IMR-90 (cell line): ENCODE data around the gene PTGES. TPM values are rescaled to one million over a fixed set of nuclear protein-coding genes. Genes with fewer than 3 reads are reported as not detected.

Experiments
- ATAC-seq: fragments of 200-7000 bp; cut with Tn5 transposase; 2 replicates; pipeline ENCODE4 v1.9.1; 2020; ENCODE audit warnings: low read depth, mild to moderate bottlenecking, moderate library complexity
- BruUV-seq: library from RNA; stranded (reverse); fragments of 400-500 nt; replicated peaks from 2 replicates; lab custom pipeline; 2021; lab: Mats Ljungman, UMichigan
- CTCF ChIA-PET: fragments of 300-600 bp; formaldehyde crosslinking; extraction: SDS; loops from one replicate; lab custom pipeline; 2021; ENCODE audit warnings: antibody characterized with exemption; lab: Yijun Ruan, JAX
- POLR2A ChIA-PET: fragments of 300-600 bp; sonication (Branson Sonifier 250); formaldehyde crosslinking; loops from one replicate; lab custom pipeline; 2022; ENCODE audit warnings: antibody characterized with exemption; ENCODE audit not compliant: unreplicated experiment; lab: Charles Lee
- DNase-seq: peaks from one replicate; pipeline ENCODE4 v3.0.0; 2013
- H2AFZ ChIP-seq: replicated peaks from 2 replicates; pipeline ENCODE3; 2013; ENCODE audit warnings: low read length, mild to moderate bottlenecking; ENCODE audit not compliant: poor library complexity
- H2AK5ac ChIP-seq: 2 replicates; pipeline ENCODE4 v1.6.1; 2013; ENCODE audit warnings: low read depth, low read length, inconsistent platforms
- H2AK9ac ChIP-seq: replicated peaks from 2 replicates; pipeline ENCODE3; 2013; ENCODE audit warnings: mild to moderate bottlenecking, low read depth, low read length, moderate library complexity; ENCODE audit not compliant: poor library complexity
- H2BK120ac ChIP-seq: 2 replicates; pipeline ENCODE4 v1.6.1; 2013; ENCODE audit warnings: low read depth, low read length, inconsistent platforms
- H2BK15ac ChIP-seq: 3 replicates; pipeline ENCODE4 v1.6.1; 2013; ENCODE audit warnings: low read depth, low read length, inconsistent platforms
- H2BK20ac ChIP-seq: 2 replicates; pipeline ENCODE4 v1.6.1; 2013; ENCODE audit warnings: low read depth, mild to moderate bottlenecking, inconsistent platforms, low read length, moderate library complexity
- H2BK5ac ChIP-seq: 2 replicates; pipeline ENCODE4 v1.6.1; 2013; ENCODE audit warnings: mild to moderate bottlenecking, low read depth, low read length, inconsistent platforms; ENCODE audit not compliant: poor library complexity, severe bottlenecking
- H3K14ac ChIP-seq: replicated peaks from 2 replicates; pipeline ENCODE4 v1.6.1; 2013; ENCODE audit warnings: low read depth, low read length, inconsistent platforms
- H3K18ac ChIP-seq: 2 replicates; pipeline ENCODE4 v1.6.1; 2013; ENCODE audit warnings: low read depth, low read length, control low read depth
- H3K23ac ChIP-seq: 2 replicates; pipeline ENCODE4 v1.6.1; 2013; ENCODE audit warnings: low read depth, low read length, inconsistent platforms
- H3K27ac ChIP-seq: 2 replicates; pipeline ENCODE4 v1.5.1; 2013; ENCODE audit warnings: mild to moderate bottlenecking, control low read depth, low read length; ENCODE audit not compliant: insufficient read depth
- H3K27me3 ChIP-seq: 2 replicates; pipeline ENCODE4 v1.6.1; 2013; ENCODE audit warnings: low read length; ENCODE audit not compliant: control insufficient read depth, insufficient read depth
- H3K36me3 ChIP-seq: 2 replicates; pipeline ENCODE4 v1.6.1; 2013; ENCODE audit warnings: low read length, mixed read lengths; ENCODE audit not compliant: control insufficient read depth, insufficient read depth
- H3K4ac ChIP-seq: 2 replicates; pipeline ENCODE4 v1.6.1; 2013; ENCODE audit warnings: low read depth, low read length, inconsistent platforms
- H3K4me1 ChIP-seq: 2 replicates; pipeline ENCODE4 v1.6.1; 2013; ENCODE audit warnings: low read length, mixed read lengths; ENCODE audit not compliant: control insufficient read depth, insufficient read depth
- H3K4me2 ChIP-seq: 2 replicates; pipeline ENCODE4 v1.6.1; 2013; ENCODE audit warnings: low read depth, mild to moderate bottlenecking, control low read depth, low read length, moderate library complexity
- H3K4me3 ChIP-seq: 2 replicates; pipeline ENCODE4 v1.5.1; 2013; ENCODE audit warnings: low read depth, mild to moderate bottlenecking, control low read depth, low read length, moderate library complexity; ENCODE audit not compliant: insufficient read depth
- H3K56ac ChIP-seq: 2 replicates; pipeline ENCODE4 v1.6.1; 2013; ENCODE audit warnings: low read length, inconsistent platforms; ENCODE audit not compliant: insufficient read depth; ENCODE audit errors: extremely low read depth
- H3K79me1 ChIP-seq, 2 experiments: 2 replicates each; pipeline ENCODE4 v1.6.1; 2013; ENCODE audit warnings: low read length in 2 of 2, inconsistent platforms in 1 of 2, low read depth in 1 of 2
- H3K9ac ChIP-seq: 2 replicates; pipeline ENCODE4 v1.6.1; 2013; ENCODE audit warnings: low read depth, low read length, control low read depth
- H3K9me1 ChIP-seq: 2 replicates; pipeline ENCODE4 v1.6.1; 2013; ENCODE audit warnings: low read length, inconsistent platforms; ENCODE audit not compliant: insufficient read depth
- H3K9me3 ChIP-seq: 2 replicates; pipeline ENCODE4 v1.6.1; 2013; ENCODE audit warnings: low read length; ENCODE audit not compliant: control insufficient read depth, insufficient read depth
- H4K20me1 ChIP-seq: 2 replicates; pipeline ENCODE4 v1.6.1; 2013; ENCODE audit warnings: low read length, inconsistent platforms; ENCODE audit not compliant: insufficient read depth
- H4K5ac ChIP-seq: 2 replicates; pipeline ENCODE4 v1.6.1; 2013; ENCODE audit warnings: mild to moderate bottlenecking, low read depth, low read length, control low read depth
- H4K8ac ChIP-seq, 2 experiments: 2 replicates each; pipeline ENCODE4 v1.6.1; 2013; ENCODE audit warnings: low read depth in 2 of 2, low read length in 2 of 2, control low read depth in 1 of 2, inconsistent platforms in 1 of 2
- H4K91ac ChIP-seq: 2 replicates; pipeline ENCODE4 v1.6.1; 2013; ENCODE audit warnings: low read depth, low read length, inconsistent platforms; ENCODE audit not compliant: insufficient read depth
- CTCF ChIP-seq: conservative IDR thresholded peaks from 2 replicates; pipeline ENCODE4 v1.5.1; 2012; ENCODE audit warnings: mild to moderate bottlenecking, low read depth, low read length, improper control_type of control experiment
- FOS ChIP-seq: fragments of 150-350 bp; IDR thresholded peaks from 2 replicates; pipeline ENCODE4 v1.6.1; 2016; ENCODE audit warnings: low read depth, low read length
- MAFK ChIP-seq: IDR thresholded peaks from 2 replicates; pipeline ENCODE4 v1.6.1; 2012; ENCODE audit warnings: low read depth, low read length, improper control_type of control experiment
- MXI1 ChIP-seq: IDR thresholded peaks from 2 replicates; pipeline ENCODE4 v1.6.1; 2012; ENCODE audit warnings: low read depth, mild to moderate bottlenecking, low read length, moderate library complexity, borderline replicate concordance
- NFE2L2 ChIP-seq: fragments of 150-350 bp; IDR thresholded peaks from 2 replicates; pipeline ENCODE4 v1.6.1; 2016; ENCODE audit warnings: low read depth, mild to moderate bottlenecking, low read length
- POLR2A ChIP-seq: IDR thresholded peaks from 2 replicates; pipeline ENCODE4 v1.6.1; 2012; ENCODE audit warnings: mild to moderate bottlenecking, low read depth, low read length
- RAD21 ChIP-seq: IDR thresholded peaks from 2 replicates; pipeline ENCODE4 v1.6.1; 2012; ENCODE audit warnings: low read length, improper control_type of control experiment
- RCOR1 ChIP-seq: IDR thresholded peaks from 2 replicates; pipeline ENCODE4 v1.6.1; 2012; ENCODE audit warnings: mild to moderate bottlenecking, low read length, improper control_type of control experiment; ENCODE audit not compliant: insufficient replicate concordance
- RFX5 ChIP-seq: IDR thresholded peaks from 2 replicates; pipeline ENCODE4 v1.8.0; 2012; ENCODE audit warnings: low read depth, mild to moderate bottlenecking, low read length, moderate library complexity
- SMC3 ChIP-seq: fragments of 150-350 bp; IDR thresholded peaks from 2 replicates; pipeline ENCODE4 v1.6.1; 2016; ENCODE audit warnings: low read depth, mild to moderate bottlenecking, antibody characterized with exemption, low read length, moderate library complexity
- USF2 ChIP-seq: fragments of 150-350 bp; IDR thresholded peaks from 2 replicates; pipeline ENCODE4 v1.6.1; 2017; ENCODE audit warnings: mild to moderate bottlenecking, antibody characterized with exemption, low read length, low read depth
- WGBS, 2 experiments: methylation state at CpG; one replicate each; pipeline versions ENCODE4 v1.1.5 to v1.1.7; 2013; ENCODE audit warnings: missing lambda C conversion rate in 2 of 2; ENCODE audit not compliant: insufficient read length in 1 of 2; ENCODE audit errors: extremely low coverage in 2 of 2; 5-methylcytosine and 5-hydroxymethylcytosine counted together
- dilution Hi-C: fragments of 300-500 bp; cut with HindIII; formaldehyde crosslinking; loops from one replicate; pipeline ENCODE4 v1.14.3; 2018; ENCODE audit warnings: low sequenced_read_pairs; ENCODE audit not compliant: unreplicated experiment
- in situ Hi-C: fragments of 300-500 bp; cut with MboI; formaldehyde crosslinking; loops from 3 replicates; pipeline ENCODE4 v1.14.3; 2019; ENCODE audit warnings: low sequenced_read_pairs, inconsistent platforms, mixed read lengths
- intact Hi-C: fragments of 100-400 bp; cut with micrococcal nuclease; formaldehyde crosslinking; loops from 2 replicates; pipeline ENCODE4 v1.10.0; 2022
- polyA plus RNA-seq, 3 experiments: library from polyadenylated mRNA; depleted of rRNA; stranded (reverse); fragments of >200 nt; gene quantifications; 2 replicates each; pipeline ENCODE4 v1.2.3, GENCODE V29; 2012; ENCODE audit warnings: low replicate concordance in 1 of 3
- total RNA-seq: library from RNA; depleted of rRNA; stranded (reverse); fragments of >200 nt; gene quantifications from 2 replicates; pipeline ENCODE4 v1.2.3, GENCODE V29; 2012

Gene PTGES
- total and polyA plus RNA-seq, 2 of the 4 experiments (the other 2 are of a cell fraction) = 3.2 to 6.3 TPM

- no peak for TF ChIP-seq POLR2A
- TF ChIP-seq MXI1 = no peak
- no peak for TF ChIP-seq FOS
- no peak for TF ChIP-seq NFE2L2
- no peak for TF ChIP-seq RFX5
- TF ChIP-seq SMC3 = no peak
- TF ChIP-seq RCOR1 = no peak
- TF ChIP-seq CTCF = no peak
- no peak for TF ChIP-seq MAFK
- TF ChIP-seq RAD21 = no peak
- no peak for TF ChIP-seq USF2
- POLR2A ChIA-PET = no interaction called here
- Histone ChIP-seq H3K79me1 (peaks cover 18 to 67% of the 10 kb centered on the region in 2 experiments), H3K9me1 (peaks cover 36% of the 10 kb centered on the region), H2BK20ac (peak overlapping the region; percentile 48), H4K8ac (peak overlapping the region; percentile 29 to 82; a peak in 3 of 4 replicates), H3K23ac (peak overlapping the region; percentile 79), H3K14ac (peak overlapping the region; percentile 84), H3K4me1 (peaks cover 39% of the 10 kb centered on the region), H2BK120ac (peak overlapping the region; percentile 71), H3K9ac (peak overlapping the region; percentile 35; the same call in 1 of the 2 replicates), H3K27me3 (no peaks in the 10 kb centered on the region), H3K36me3 (peaks cover 3% of the 10 kb centered on the region; the same call in 1 of the 2 replicates), H3K27ac (peak overlapping the region; percentile 75), H2BK15ac (peak overlapping the region; percentile 25; the same call in 1 of the 3 replicates), H2BK5ac (peak overlapping the region; percentile 46), H4K5ac (peak overlapping the region; percentile 11), H3K4ac (peak overlapping the region; percentile 79), H4K20me1 (peaks cover 5% of the 10 kb centered on the region; the same call in 1 of the 2 replicates), H3K18ac (peak overlapping the region; percentile 33), H3K56ac (peak overlapping the region; percentile 54; the same call in 1 of the 2 replicates), H4K91ac (peak overlapping the region; percentile 86), H2AFZ (peak overlapping the region; percentile 73), H3K4me2 (no peak overlapping the region), H2AK9ac (peak overlapping the region; percentile 33), H3K9me3 (no peaks in the 10 kb centered on the region), H3K4me3 (no peak overlapping the region), H2AK5ac (peak overlapping the region; percentile 84)
- intact Hi-C loops (no loop called here), in situ Hi-C loops (no loop called here), dilution Hi-C loops (no loop called here)
- BruUV-seq = no TSS peak
- no peak for ATAC-seq
- peak; percentile 20 for DNase-seq
- 53% methylated on average over 4 of the region's 6 CpGs; no CpG with 5 or more reads in 1 of the 2 experiments for WGBS, 2 experiments
- CTCF ChIA-PET = no interaction called here
Observed at GRCh38 chr9:129708793-129709192, 44.0 kb downstream of the PTGES start.
